C1 segment of cervical spinal cord (tissue), 14 donors: ENCODE data around the gene BMPR1B.
"Not testable (repeated sequence)": the region's sequence is repeated elsewhere in the genome, so short reads cannot be mapped to it uniquely, and the experiment has no call there.

Source experiments
- DNase-seq, 14 donors: peaks; one replicate each; lab custom pipeline; 2025; lab: John Stamatoyannopoulos, UW

The BMPR1B gene

DNA sequence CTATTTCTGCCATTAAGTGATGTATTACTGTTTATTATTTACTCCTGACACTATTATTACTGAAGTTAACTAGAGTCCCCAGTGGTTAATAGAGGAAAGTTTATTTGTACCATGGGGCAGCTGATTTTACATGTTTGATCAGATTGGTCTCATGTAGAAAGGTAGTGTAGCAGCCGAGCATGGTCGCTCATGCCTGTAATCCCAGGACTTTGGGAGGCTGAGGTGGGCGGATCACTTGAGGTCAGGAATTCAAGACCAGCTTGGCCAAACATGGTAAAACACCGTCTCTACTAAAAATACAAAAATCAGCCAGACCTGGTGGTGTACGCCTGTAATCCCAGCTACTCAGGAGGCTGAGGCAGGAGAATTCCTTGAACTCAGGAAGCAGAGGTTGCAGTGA lies 74.6 kb downstream of the BMPR1B start:
- DNase-seq: not testable (repeated sequence)

DNA sequence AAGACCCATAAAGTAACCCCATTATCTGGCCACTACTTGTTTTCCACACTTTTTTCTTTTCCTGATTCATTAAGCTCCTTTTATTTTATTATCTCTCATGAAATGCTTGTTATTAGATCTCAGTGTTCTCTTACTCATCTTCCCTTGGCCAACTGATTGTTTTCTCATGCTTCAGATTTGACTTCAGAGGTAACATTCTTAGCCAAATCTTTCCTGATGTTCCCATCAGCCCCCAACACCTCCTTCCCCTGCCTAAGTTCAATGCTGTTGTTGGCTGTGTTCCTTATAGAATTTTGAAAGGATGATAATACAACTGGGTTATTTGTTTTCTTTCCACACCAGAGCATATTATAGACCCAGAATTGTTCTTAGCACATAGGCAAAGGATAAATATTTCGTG lies 75.6 kb downstream of the BMPR1B start:
- DNase-seq: no peak

DNA sequence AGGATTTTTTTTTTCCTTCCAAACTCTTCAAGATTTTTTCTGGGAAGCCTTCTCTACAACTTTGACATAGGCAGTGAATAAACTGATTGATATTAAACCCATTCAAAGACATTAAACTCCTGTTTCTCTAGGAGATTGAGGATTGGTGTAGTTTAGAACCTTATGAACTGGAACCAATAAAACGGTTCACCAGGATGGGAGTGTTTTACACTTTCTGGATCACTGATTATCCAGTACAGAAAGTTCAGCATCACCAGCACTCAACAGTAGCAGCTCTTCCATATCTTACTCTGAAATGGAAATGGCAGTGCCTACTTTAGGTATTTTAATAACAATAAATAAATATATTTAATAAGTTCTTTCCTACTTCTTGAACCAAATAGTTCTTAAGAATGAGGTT lies 76.7 kb downstream of the BMPR1B start:
- no peak for DNase-seq

- not testable (repeated sequence) for DNase-seq
Observed at GRCh38 chr4:94841166-94841863, 83.6 kb downstream of the BMPR1B start.

GRCh38 chr4:94841864-94842221 lies 84.1 kb downstream of the BMPR1B start:
- DNase-seq: no peak

DNA sequence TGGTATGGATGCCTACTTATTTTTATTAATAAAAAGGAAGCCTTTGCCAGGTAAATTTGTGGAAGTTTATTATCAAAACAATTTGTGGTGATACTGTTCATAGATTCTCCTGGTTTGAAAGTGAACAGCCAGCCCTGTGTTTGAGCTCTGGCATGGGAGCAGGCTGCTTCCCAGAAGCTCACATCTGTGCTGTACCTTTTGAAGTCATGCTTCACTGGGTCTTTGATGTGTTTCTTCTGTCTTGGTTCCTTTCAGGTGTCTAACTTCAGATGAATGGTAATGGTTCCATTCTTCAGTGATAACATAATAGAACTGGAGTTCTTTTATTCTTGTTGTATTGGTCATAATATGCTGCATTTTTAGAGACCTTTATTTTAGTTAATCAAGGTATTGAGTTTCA lies 85.5 kb downstream of the BMPR1B start:
- no peak for DNase-seq

DNA sequence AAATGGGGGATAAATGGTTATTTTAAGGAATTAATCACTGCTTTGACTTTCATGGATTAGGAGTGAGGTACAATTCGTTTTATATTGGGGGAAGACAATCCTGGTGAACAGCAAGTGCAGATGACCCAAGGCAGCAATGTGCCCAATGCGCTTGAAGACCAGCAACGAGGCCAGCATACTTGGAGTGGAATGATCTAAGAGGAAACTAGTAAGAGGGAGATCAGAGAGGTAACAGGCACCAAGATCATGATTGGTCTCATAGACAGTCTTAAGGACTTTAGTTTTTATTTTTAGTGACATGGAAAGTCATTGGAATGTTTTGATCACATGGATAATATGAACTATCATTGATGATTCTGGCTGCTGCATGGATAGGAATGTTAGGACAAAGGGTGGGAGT lies 90.6 kb downstream of the BMPR1B start:
- DNase-seq: no peak

DNA sequence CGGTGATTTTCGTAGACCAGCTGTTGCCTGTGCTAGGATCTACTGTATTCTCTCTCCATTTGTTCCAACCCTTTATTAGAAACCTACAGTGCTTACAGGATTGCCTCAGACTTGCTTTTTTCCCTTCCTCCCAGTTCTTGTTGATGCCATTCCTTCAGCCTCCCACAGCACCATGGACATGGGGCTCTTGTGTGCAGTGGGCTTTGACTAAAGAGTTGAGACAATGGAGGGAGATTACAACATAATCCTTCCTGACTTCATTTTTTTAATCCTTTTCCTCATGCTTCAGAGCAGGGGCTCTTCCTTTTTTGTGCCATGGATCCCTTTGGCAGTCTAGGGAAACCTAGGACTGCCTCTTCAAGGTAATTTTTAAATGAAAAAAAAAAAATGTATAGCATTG lies 92.1 kb downstream of the BMPR1B start:
- DNase-seq: no peak

- DNase-seq: no peak
Observed at GRCh38 chr4:94852616-94853015, 94.9 kb downstream of the BMPR1B start.

DNA sequence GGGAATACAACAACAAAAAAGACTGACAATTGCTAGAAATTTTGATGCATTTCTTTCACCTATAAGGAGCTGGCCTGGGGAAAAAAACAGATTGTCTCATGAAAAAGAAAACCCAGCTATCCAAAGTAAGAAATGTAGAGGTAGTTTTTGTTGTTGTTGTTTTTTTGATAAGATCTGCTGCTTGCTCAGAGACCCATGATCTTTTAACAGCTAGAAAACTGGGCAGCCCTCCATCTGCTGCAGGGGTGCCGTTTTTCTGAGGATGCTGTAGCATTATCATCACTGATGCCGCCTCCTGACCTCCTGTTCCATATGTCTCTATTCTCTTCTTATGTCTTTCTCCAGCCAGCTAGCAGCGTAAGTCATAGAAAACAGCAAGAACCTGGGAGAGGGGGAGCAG lies 98.3 kb downstream of the BMPR1B start:
- DNase-seq: no peak

DNA sequence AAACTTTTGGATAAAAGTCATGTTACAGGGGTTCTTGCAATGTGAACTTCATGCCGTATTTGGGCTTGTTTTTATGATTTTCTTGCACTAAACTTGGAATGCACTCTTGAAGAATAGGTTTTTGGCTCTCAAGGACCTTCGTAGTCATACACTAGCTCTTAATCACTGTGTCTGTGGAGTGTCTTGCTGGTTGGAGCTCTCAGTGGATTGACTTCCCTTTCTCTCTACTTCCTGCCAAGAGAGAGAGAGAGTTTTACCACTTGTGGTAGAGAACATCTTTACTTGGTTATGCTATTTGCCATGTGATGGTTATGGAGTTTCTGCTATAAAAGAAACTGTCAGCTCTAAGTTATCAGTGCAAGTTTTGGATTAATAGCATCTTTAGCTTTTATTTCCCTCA lies 112.4 kb downstream of the BMPR1B start:
- no peak for DNase-seq

DNA sequence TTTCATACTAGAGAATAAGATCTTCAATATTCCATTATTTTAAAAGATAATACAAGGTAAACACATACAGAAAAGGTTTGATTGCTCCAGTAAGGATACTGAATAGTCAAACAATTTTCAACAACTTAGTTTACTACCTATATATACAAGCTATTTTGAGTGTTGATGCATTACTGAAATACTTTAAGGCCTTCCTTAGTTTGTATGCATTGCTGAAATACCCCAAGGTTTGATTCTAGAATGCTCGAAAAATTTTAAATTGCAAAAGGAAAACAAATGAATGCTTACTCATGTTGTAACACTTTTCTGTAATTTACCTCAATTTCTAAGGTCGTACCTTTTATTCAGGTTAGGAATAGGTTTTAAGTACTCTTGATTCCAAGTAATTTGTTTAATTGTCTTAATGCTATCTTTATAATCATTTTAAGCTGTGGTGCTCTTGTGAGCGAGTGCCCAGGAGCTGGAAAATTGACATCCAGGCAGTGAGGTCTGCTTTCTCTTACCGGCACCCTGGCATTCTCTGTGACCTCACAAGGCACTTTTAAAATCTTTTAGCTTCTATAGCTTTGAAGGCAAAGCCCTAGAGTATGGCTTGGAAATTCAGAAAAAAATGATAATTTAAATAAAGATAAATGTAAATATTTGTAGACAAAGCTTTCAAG lies 114.0 kb downstream of the BMPR1B start:
- no peak for DNase-seq

- no peak for DNase-seq
Observed at GRCh38 chr4:94877973-94878372, 120.2 kb downstream of the BMPR1B start.

- no peak for DNase-seq
Observed at GRCh38 chr4:94880956-94881355, 123.2 kb downstream of the BMPR1B start.

DNA sequence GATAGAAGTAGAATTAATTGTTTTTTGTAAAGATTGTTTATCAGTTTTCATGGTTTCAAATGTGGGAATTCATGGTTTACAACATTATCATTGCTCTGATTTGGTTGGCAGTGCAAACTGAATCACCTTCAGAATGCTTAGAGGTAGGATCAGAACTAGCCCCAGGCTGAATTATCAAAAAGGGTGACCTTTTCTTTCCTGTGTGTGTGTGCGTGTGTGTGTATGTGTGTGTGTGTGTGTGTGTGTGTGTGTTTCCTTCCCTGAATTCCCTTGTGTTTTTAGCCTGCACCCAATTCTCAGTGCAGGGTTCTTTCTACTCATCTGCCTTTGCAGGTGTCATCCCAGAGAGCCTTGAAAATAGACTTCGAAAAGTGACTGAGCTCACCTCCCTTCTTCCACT lies 125.0 kb downstream of the BMPR1B start:
- DNase-seq: no peak

- DNase-seq: no peak
Observed at GRCh38 chr4:94887027-94887426, 129.3 kb downstream of the BMPR1B start.

DNA sequence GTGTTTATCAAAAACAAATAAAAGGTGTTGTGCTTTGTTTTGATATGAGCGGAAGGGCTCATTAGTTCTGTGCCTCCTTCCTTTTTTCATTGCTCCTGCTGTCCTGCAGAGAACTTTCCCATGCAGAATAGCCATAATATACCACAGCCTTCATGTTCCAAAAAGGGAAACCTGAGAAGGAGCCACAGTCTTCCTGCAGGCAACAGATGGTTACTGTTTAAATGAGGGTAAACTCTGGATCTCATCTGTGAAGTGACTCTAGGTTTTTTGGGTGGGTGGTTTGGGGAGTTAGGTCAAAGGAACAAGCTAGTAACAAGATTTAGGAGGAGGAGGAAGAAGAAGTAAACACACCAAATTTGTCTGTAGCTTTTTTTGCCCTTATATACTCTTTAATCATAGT lies 131.8 kb downstream of the BMPR1B start:
- no peak for DNase-seq

DNA sequence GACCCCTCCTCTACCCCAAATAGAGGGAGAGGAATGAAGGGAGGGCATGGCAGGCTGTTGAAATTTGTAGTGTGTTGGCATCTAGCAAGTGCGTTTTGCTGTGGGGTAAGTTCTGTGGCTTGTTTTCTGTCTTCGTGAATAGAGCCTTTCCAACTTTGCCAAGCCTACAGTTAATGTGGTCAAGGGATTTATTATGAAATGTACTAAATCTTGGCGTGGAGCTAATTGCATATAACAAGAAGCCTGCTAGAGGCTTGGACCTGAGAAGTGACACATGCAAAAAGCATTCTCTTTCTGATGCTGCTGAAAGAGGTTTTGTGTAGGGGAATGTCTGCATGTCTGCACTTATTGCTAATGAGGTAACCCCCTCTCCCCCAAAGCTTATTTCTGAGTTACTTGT lies 132.2 kb downstream of the BMPR1B start:
- no peak for DNase-seq

- no peak for DNase-seq
Observed at GRCh38 chr4:94890579-94890978, 132.8 kb downstream of the BMPR1B start.

- no peak for DNase-seq
Observed at GRCh38 chr4:94892051-94892450, 134.3 kb downstream of the BMPR1B start.

GRCh38 chr4:94895081-94895480 lies 137.3 kb downstream of the BMPR1B start:
- no peak for DNase-seq

- no peak for DNase-seq
Observed at GRCh38 chr4:94897023-94897422, 139.3 kb downstream of the BMPR1B start.

DNA sequence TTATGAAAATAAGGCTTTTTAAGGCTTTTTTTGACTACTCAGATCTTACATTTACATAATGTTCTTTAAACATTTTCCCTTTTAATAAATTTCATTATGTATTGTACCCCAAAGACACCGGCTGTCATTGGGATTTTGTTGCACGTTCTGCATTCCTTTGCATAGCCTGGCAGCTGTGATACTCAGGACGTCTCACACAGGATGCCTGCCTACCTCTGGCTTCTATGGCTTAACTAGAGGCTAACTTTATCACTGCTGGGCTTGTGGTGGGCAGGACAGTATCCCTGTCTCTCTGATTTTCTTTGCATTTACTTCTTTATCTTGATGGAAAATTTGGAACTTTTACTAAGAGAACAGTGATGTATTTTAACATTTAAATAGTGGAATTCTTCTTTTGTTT lies 147.8 kb downstream of the BMPR1B start:
- no peak for DNase-seq

DNA sequence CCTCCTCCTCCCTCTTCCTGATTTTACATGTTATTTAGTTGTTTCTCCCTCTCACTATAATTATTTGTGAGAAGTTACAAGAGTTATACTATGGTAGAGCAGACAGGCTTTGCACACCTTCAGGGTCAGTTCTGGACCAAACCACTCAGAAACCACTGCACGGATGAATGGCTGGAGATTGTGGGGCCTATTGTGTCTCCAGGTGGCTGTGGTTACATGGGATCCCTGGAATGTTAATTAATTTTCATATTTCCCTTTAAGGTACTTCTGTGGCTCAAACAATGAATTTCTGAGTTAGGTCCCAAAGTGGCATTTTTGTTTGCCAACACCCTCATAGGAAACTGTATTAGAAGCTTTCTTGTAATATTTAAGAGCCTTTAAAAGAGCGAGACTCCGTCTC lies 151.9 kb downstream of the BMPR1B start:
- no peak for DNase-seq
